ENCODE measurements around the gene DUOX1.

DNA sequence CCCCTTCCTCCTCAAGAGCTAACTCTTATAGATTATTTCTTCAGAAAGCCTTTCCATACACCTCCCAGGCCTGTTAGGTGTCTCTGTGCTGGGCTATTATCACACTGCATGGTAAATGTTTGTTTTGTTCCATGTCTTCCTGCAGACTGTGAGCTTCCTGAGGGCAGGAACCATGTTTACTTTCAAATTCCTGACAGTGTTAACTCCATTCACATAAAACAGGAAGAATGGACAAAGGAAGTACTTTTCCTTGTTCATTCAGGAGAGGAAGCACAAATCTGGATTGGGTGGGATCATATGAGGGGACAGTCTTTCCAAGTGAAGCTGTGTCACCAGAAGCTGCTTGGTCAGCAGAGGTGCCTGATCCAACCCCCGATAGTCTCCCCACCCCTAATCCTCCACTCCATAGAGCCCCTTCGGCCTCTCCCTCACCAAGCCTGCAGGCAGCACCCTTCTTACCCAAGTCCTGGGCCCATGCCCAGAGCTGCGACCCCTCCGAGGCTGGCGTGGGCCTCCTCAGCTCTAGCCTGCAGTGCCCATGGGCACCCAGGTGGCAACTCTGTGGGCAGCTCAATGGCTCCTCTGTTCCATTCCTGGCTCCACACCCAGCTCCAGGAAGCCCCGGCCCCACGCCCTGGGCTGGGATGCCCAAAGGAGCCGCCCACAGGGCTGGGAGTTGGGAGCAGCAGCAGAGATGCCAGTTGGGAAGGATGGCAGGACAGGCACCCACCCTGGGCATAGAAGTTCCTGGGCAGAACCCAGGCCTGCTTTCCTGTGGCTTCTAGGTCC, 51.0 kb downstream of the DUOX1 start:
- TF ChIP-seq, protein P1, sequence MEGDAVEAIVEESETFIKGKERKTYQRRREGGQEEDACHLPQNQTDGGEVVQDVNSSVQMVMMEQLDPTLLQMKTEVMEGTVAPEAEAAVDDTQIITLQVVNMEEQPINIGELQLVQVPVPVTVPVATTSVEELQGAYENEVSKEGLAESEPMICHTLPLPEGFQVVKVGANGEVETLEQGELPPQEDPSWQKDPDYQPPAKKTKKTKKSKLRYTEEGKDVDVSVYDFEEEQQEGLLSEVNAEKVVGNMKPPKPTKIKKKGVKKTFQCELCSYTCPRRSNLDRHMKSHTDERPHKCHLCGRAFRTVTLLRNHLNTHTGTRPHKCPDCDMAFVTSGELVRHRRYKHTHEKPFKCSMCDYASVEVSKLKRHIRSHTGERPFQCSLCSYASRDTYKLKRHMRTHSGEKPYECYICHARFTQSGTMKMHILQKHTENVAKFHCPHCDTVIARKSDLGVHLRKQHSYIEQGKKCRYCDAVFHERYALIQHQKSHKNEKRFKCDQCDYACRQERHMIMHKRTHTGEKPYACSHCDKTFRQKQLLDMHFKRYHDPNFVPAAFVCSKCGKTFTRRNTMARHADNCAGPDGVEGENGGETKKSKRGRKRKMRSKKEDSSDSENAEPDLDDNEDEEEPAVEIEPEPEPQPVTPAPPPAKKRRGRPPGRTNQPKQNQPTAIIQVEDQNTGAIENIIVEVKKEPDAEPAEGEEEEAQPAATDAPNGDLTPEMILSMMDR (IDR thresholded peaks at IDR 0.05), result no peak
- TF ChIP-seq EZH2 (IDR thresholded peaks at IDR 0.05; ENCODE audit: borderline replicate concordance, insufficient read depth, low read depth, low read length, poor library complexity, severe bottlenecking), result no peak
